Esophagus muscularis mucosa (tissue), 4 donors: ENCODE measurements around the gene PLEKHM3. TPM values are rescaled to one million over a fixed set of nuclear protein-coding genes. Genes with fewer than 3 reads are reported as not detected.

Experiments used
- DNase-seq: peaks from one replicate; pipeline ENCODE4 v3.0.0-alpha.2; 2017; ENCODE audit errors: extremely low spot score
- H3K27ac ChIP-seq, 4 donors: fragments of 200-600 bp; sonication (generic); replicated peaks in 1 of 4; 1 replicate in 3 of 4; 2 replicates in 1 of 4; pipeline ENCODE4 v1.5.1; 2016 to 2019; ENCODE audit warnings: mild to moderate bottlenecking in 1 of 4
- H3K27me3 ChIP-seq, 4 donors: fragments of 200-600 bp; sonication (generic); one replicate each; pipeline versions ENCODE4 v1.5.1 to v1.6.0; 2016 to 2019
- H3K36me3 ChIP-seq, 4 donors: fragments of 200-600 bp; sonication (generic); one replicate each; pipeline ENCODE4 v1.5.1; 2016 to 2019
- H3K4me1 ChIP-seq, 4 donors: fragments of 200-600 bp; sonication (generic); one replicate each; pipeline ENCODE4 v1.5.1; 2016 to 2019
- H3K4me3 ChIP-seq, 4 donors: fragments of 200-600 bp; sonication (generic); 1 replicate in 2 of 4; 2 replicates in 2 of 4; pipeline ENCODE4 v1.5.1; 2016 to 2019; ENCODE audit warnings: mild to moderate bottlenecking in 4 of 4, moderate library complexity in 1 of 4
- H3K9me3 ChIP-seq, 4 donors: fragments of 200-600 bp; sonication (generic); 1 replicate in 3 of 4; 2 replicates in 1 of 4; pipeline ENCODE4 v1.5.1; 2016 to 2019
- CTCF ChIP-seq, 3 experiments: fragments of 200-600 bp in 2 of 3; fragments of 450-650 bp in 1 of 3; sonication (generic) in 2 of 3; IDR thresholded peaks; one replicate each; pipeline ENCODE4 v1.5.1; 2017 to 2019; ENCODE audit warnings: antibody characterized with exemption in 3 of 3, mild to moderate bottlenecking in 2 of 3, moderate library complexity in 1 of 3
- EP300 ChIP-seq: sonication (generic); formaldehyde crosslinking; IDR thresholded peaks from one replicate; pipeline ENCODE4 v1.6.1; 2017; ENCODE audit warnings: antibody characterized with exemption
- POLR2A ChIP-seq: fragments of 450-650 bp; IDR thresholded peaks from one replicate; pipeline ENCODE4 v1.6.1; 2017; ENCODE audit warnings: antibody characterized with exemption, moderate library complexity, mild to moderate bottlenecking, low read depth
- POLR2AphosphoS5 ChIP-seq, 2 donors: sonication (generic); formaldehyde crosslinking; IDR thresholded peaks; one replicate each; pipeline ENCODE4 v1.6.1; 2017; ENCODE audit warnings: antibody characterized with exemption in 2 of 2
- WGBS: methylation state at CpG from one replicate; pipeline ENCODE4 v1.1.5; 2018; 5-methylcytosine and 5-hydroxymethylcytosine counted together
- intact Hi-C: fragments of 100-400 bp; cut with DNase I; formaldehyde crosslinking; loops from one replicate; pipeline ENCODE4 v1.15.1; 2023
- total RNA-seq, 4 donors: library from RNA; depleted of rRNA; stranded (reverse); fragments of >200 nt; gene quantifications; one replicate each; pipeline versions ENCODE4 v1.1.0 to v1.2.1, GENCODE V29; 2016

The PLEKHM3 gene
- total RNA-seq, 4 donors from 2014 or later = 24.8 to 34.5 (median 31.1) TPM

GRCh38 chr2:207816546-207816945, 208.8 kb downstream of the PLEKHM3 start:
- no peak for TF ChIP-seq EP300
- no peak for TF ChIP-seq CTCF (IDR thresholded peaks at IDR 0.05)
- no peak for TF ChIP-seq POLR2A
- no peak for TF ChIP-seq POLR2AphosphoS5 (IDR thresholded peaks at IDR 0.05)
- no peak for DNase-seq
- Histone ChIP-seq H3K27ac (no peak overlapping the region), H3K4me3 (no peak overlapping the region), H3K4me1 (peaks cover 3 to 9% (median 5%) of the 10 kb centered on the region in 4 donors), H3K36me3 (no peaks in the 10 kb centered on the region), H3K27me3 (no peaks in the 10 kb centered on the region), H3K9me3 (no peaks in the 10 kb centered on the region)
- intact Hi-C loops = no loop called here
- WGBS = 90% methylated on average over 5 of the region's 5 CpGs

- Histone ChIP-seq H3K27ac (no peak overlapping the region), H3K27me3 (no peaks in the 10 kb centered on the region), H3K4me1 (peaks cover 2 to 5% (median 3%) of the 10 kb centered on the region in 4 donors), H3K36me3 (no peaks in the 10 kb centered on the region), H3K4me3 (no peak overlapping the region), H3K9me3 (no peaks in the 10 kb centered on the region)
- no peak for TF ChIP-seq POLR2AphosphoS5 (IDR thresholded peaks at IDR 0.05)
- TF ChIP-seq POLR2A = no peak
- no peak for TF ChIP-seq EP300
- no peak for TF ChIP-seq CTCF (IDR thresholded peaks at IDR 0.05)
- DNase-seq = no peak
- WGBS = 87% methylated on average over 3 of the region's 3 CpGs
- intact Hi-C loops = no loop called here
These were observed 210.1 kb downstream of the PLEKHM3 start for GRCh38 chr2:207815254-207815653.

- Histone ChIP-seq H3K9me3 (no peaks in the 10 kb centered on the region), H3K4me1 (peaks cover 0 to 6% (median 0%) of the 10 kb centered on the region in 4 donors), H3K27ac (no peak overlapping the region), H3K4me3 (no peak overlapping the region), H3K36me3 (no peaks in the 10 kb centered on the region), H3K27me3 (no peaks in the 10 kb centered on the region)
- intact Hi-C loops = no loop called here
- WGBS = 90% methylated on average over 5 of the region's 6 CpGs
- TF ChIP-seq CTCF (IDR thresholded peaks at IDR 0.05) = no peak
- no peak for TF ChIP-seq POLR2A
- TF ChIP-seq EP300 = no peak
- TF ChIP-seq POLR2AphosphoS5 (IDR thresholded peaks at IDR 0.05) = no peak
- DNase-seq = no peak
These were observed 211.4 kb downstream of the PLEKHM3 start for GRCh38 chr2:207813942-207814341.

DNA sequence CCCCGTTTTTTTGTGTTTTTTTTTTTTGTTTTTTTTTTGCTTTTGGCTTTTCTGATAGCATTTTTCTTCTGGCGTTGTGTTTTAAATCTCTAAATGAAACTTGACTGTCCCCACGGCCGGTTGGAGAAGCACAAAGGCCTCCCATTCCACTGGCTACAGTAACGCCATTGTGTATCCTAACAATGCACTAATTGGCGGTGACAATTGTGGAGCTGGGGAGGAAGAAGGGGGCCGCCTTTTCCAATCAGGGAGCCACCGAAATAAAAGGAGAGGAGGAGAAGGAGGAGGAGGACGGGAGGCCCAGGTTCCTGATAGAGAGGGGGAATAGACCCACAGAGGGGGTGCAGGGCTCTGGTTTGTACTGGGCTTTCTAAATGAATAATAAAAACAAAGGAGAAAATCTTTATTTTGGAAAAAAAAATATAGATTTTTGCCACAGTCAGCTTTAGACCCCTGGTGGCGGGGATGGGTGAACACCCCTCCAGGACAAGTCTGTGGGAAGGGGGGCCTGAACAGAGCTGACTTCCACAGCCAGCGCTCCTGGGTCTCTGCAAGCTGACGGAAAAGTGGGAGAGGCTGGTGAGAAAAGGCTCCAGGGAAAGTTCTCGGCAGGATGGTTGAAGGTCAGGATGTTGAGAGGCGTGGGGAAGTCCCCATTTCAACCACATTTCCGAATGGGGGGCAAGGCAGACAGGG, 212.0 kb downstream of the PLEKHM3 start:
- TF ChIP-seq POLR2AphosphoS5 (IDR thresholded peaks at IDR 0.05) = no peak
- no peak for TF ChIP-seq EP300
- TF ChIP-seq POLR2A = no peak
- TF ChIP-seq CTCF (IDR thresholded peaks at IDR 0.05) = no peak
- H3K9me3 ChIP-seq = no peaks in the 10 kb centered on the region
- H3K4me1 ChIP-seq = peaks cover 0 to 6% (median 0%) of the 10 kb centered on the region in 4 donors
- no peak overlapping the region for H3K27ac ChIP-seq
- intact Hi-C loops = no loop called here
- DNase-seq = no peak
- no peak overlapping the region for H3K4me3 ChIP-seq
- 86% methylated on average over 15 of the region's 15 CpGs for WGBS
- no peaks in the 10 kb centered on the region for H3K36me3 ChIP-seq
- no peaks in the 10 kb centered on the region for H3K27me3 ChIP-seq

DNA sequence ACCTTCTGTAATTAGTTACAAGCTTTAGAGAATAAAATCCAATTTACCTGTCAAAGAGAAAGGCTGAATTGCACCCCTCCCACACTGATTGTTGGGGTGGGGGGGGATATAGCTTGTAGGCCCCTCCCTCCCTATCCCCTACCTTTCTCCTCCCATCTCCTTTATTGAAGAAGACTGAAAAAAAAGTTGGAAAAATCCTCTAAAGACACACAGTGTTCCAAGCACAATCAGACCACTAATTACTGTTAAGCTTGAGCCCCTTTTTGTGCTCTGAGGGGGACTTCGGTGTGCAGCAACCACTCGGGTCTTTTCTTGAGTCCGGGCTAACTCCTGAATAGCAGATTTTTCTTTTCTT, 212.6 kb downstream of the PLEKHM3 start:
- Histone ChIP-seq H3K4me1 (peaks cover 0 to 6% (median 0%) of the 10 kb centered on the region in 4 donors), H3K9me3 (no peaks in the 10 kb centered on the region)

More for the DNA sequence above, 212.6 kb downstream of the PLEKHM3 start:
- TF ChIP-seq EP300 (no peak), POLR2AphosphoS5 (IDR thresholded peaks at IDR 0.05) (no peak), CTCF (IDR thresholded peaks at IDR 0.05) (no peak)
- 92% methylated on average over 3 of the region's 3 CpGs for WGBS
- no peak for DNase-seq
- intact Hi-C loops = no loop called here
- no peaks in the 10 kb centered on the region for H3K27me3 ChIP-seq
- no peaks in the 10 kb centered on the region for H3K36me3 ChIP-seq
- no peak overlapping the region for H3K27ac ChIP-seq
- H3K4me3 ChIP-seq = no peak overlapping the region
